Measurements from ENCODE around the gene KIN. TPM values are rescaled to one million over a fixed set of nuclear protein-coding genes. Genes with fewer than 3 reads are reported as not detected.

The KIN gene
- total RNA-seq, 1 donor: 5.8 TPM

- Histone ChIP-seq H3K4me1 (ENCODE audit: insufficient read depth, low read length) (no peaks in the 10 kb centered on the region), H3K36me3 (ENCODE audit: insufficient read depth, low read length) (no peaks in the 10 kb centered on the region), H3K27me3 (ENCODE audit: insufficient read depth, low read length) (no peaks in the 10 kb centered on the region)
Observed at GRCh38 chr10:7701158-7701742, 86.5 kb downstream of the KIN start.

More at GRCh38 chr10:7701158-7701742, 86.5 kb downstream of the KIN start:
- Histone ChIP-seq H4K20me1 (ENCODE audit: insufficient read depth, low read length) (no peaks in the 10 kb centered on the region), H3K4me2 (ENCODE audit: insufficient read depth, low read length) (no peak overlapping the region), H2AFZ (ENCODE audit: low read length) (no peak overlapping the region), H3K27ac (ENCODE audit: low read depth, low read length) (no peak overlapping the region), H3K4me3 (ENCODE audit: insufficient read depth, low read length) (no peak overlapping the region), H3K79me2 (ENCODE audit: insufficient read depth, low read length) (no peaks in the 10 kb centered on the region), H3K9me3 (ENCODE audit: low read depth, low read length) (no peaks in the 10 kb centered on the region)
- TF ChIP-seq, protein P1, sequence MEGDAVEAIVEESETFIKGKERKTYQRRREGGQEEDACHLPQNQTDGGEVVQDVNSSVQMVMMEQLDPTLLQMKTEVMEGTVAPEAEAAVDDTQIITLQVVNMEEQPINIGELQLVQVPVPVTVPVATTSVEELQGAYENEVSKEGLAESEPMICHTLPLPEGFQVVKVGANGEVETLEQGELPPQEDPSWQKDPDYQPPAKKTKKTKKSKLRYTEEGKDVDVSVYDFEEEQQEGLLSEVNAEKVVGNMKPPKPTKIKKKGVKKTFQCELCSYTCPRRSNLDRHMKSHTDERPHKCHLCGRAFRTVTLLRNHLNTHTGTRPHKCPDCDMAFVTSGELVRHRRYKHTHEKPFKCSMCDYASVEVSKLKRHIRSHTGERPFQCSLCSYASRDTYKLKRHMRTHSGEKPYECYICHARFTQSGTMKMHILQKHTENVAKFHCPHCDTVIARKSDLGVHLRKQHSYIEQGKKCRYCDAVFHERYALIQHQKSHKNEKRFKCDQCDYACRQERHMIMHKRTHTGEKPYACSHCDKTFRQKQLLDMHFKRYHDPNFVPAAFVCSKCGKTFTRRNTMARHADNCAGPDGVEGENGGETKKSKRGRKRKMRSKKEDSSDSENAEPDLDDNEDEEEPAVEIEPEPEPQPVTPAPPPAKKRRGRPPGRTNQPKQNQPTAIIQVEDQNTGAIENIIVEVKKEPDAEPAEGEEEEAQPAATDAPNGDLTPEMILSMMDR (IDR thresholded peaks at IDR 0.05; ENCODE audit: extremely low read depth, low read depth, low read length): no peak
- no peak for DNase-seq (ENCODE audit: insufficient read length, low spot score, missing footprints)

Other genes with a start within 250 kb of the KIN start
- 0.88 and 2.2 TPM in 2 replicates for gene ITIH5, start 121.0 kb downstream of the KIN start, total RNA-seq
- not detected in 2 replicates for gene ITIH2, start 84.7 kb downstream of the KIN start, total RNA-seq
- 209 and 232 TPM in 2 replicates for gene ATP5F1C, start 184 bp upstream of the KIN start, total RNA-seq
- 2.2 and 2.4 TPM in 2 replicates for gene TAF3, start 30.5 kb upstream of the KIN start, total RNA-seq

Data from osteoblast (primary cell).